Endothelial cell (in vitro differentiated cells): ENCODE results near the gene GPR6. TPM values are rescaled to one million over a fixed set of nuclear protein-coding genes. Genes with fewer than 3 reads are reported as not detected.

ENCODE experiments used
- DNase-seq: peaks from one replicate; pipeline ENCODE4 v3.0.0; 2021; ENCODE audit warnings: low spot score
- H3K27ac Mint-ChIP-seq: one replicate; pipeline ENCODE4 v1.8.0; 2021; ENCODE audit warnings: mixed read lengths, inconsistent platforms; ENCODE audit not compliant: unreplicated experiment
- H3K27me3 Mint-ChIP-seq: one replicate; pipeline ENCODE4 v1.8.0; 2021; ENCODE audit warnings: mild to moderate bottlenecking, moderate library complexity, mixed read lengths, inconsistent platforms; ENCODE audit not compliant: unreplicated experiment
- H3K36me3 Mint-ChIP-seq: one replicate; pipeline ENCODE4 v1.8.0; 2021; ENCODE audit warnings: mild to moderate bottlenecking, low read depth, mixed read lengths, inconsistent platforms; ENCODE audit not compliant: unreplicated experiment
- H3K4me1 Mint-ChIP-seq: one replicate; pipeline ENCODE4 v1.8.0; 2021; ENCODE audit warnings: mild to moderate bottlenecking, mixed read lengths, inconsistent platforms; ENCODE audit not compliant: unreplicated experiment
- H3K4me3 Mint-ChIP-seq: one replicate; pipeline ENCODE4 v1.8.0; 2021; ENCODE audit warnings: mild to moderate bottlenecking, mixed read lengths, inconsistent platforms; ENCODE audit not compliant: unreplicated experiment
- H3K9me3 Mint-ChIP-seq: one replicate; pipeline ENCODE4 v1.8.0; 2021; ENCODE audit warnings: mixed read lengths, inconsistent platforms; ENCODE audit not compliant: unreplicated experiment
- CTCF ChIP-seq: fragments of 200-600 bp; sonication (generic); IDR thresholded peaks from one replicate; pipeline ENCODE4 v1.5.0; 2021; ENCODE audit warnings: antibody characterized with exemption; ENCODE audit not compliant: unreplicated experiment
- total RNA-seq: library from RNA; stranded (reverse); fragmentation: NEBNext Ultra II Directional; extraction: Animal tissue kit (Norgen Biotek cat#: 25700); gene quantifications from one replicate; pipeline ENCODE4 v1.2.1, GENCODE V29; 2021; ENCODE audit not compliant: unreplicated experiment

Gene GPR6
- total RNA-seq, 1 donor from 2014 or later, result not detected

- Mint-ChIP-seq H3K9me3 (no peaks in the 10 kb centered on the region), H3K36me3 (no peaks in the 10 kb centered on the region), H3K4me3 (no peak overlapping the region), H3K27me3 (no peaks in the 10 kb centered on the region), H3K27ac (no peak overlapping the region), H3K4me1 (no peaks in the 10 kb centered on the region)
- no peak for TF ChIP-seq CTCF
- no peak for DNase-seq
These were observed 13.3 kb downstream of the GPR6 start for GRCh38 chr6:109991201-109992101.

GRCh38 chr6:109998159-109998785, 20.2 kb downstream of the GPR6 start:
- no peak for DNase-seq
- Mint-ChIP-seq H3K4me3 (no peak overlapping the region), H3K27me3 (no peaks in the 10 kb centered on the region), H3K27ac (no peak overlapping the region), H3K36me3 (no peaks in the 10 kb centered on the region), H3K9me3 (no peaks in the 10 kb centered on the region), H3K4me1 (peaks cover 6% of the 10 kb centered on the region)
- no peak for TF ChIP-seq CTCF

- no peak for DNase-seq
- H3K27me3 Mint-ChIP-seq, result no peaks in the 10 kb centered on the region
- no peaks in the 10 kb centered on the region for H3K9me3 Mint-ChIP-seq
- no peak overlapping the region for H3K4me3 Mint-ChIP-seq
- no peak for TF ChIP-seq CTCF
- H3K27ac Mint-ChIP-seq, result no peak overlapping the region
- H3K36me3 Mint-ChIP-seq, result no peaks in the 10 kb centered on the region
- H3K4me1 Mint-ChIP-seq, result peaks cover 6% of the 10 kb centered on the region
These were observed 21.6 kb downstream of the GPR6 start for GRCh38 chr6:109999740-110000139.

- no peak for DNase-seq
- no peak for TF ChIP-seq CTCF
- H3K4me1 Mint-ChIP-seq, result peaks cover 6% of the 10 kb centered on the region
- no peak overlapping the region for H3K27ac Mint-ChIP-seq
- no peaks in the 10 kb centered on the region for H3K36me3 Mint-ChIP-seq
- no peaks in the 10 kb centered on the region for H3K27me3 Mint-ChIP-seq
- no peaks in the 10 kb centered on the region for H3K9me3 Mint-ChIP-seq
- no peak overlapping the region for H3K4me3 Mint-ChIP-seq
These were observed 24.6 kb downstream of the GPR6 start for GRCh38 chr6:110002676-110003075.

- no peak for DNase-seq
- no peaks in the 10 kb centered on the region for H3K27me3 Mint-ChIP-seq
- no peaks in the 10 kb centered on the region for H3K36me3 Mint-ChIP-seq
- no peaks in the 10 kb centered on the region for H3K4me1 Mint-ChIP-seq
- no peak overlapping the region for H3K4me3 Mint-ChIP-seq
- H3K27ac Mint-ChIP-seq, result no peak overlapping the region
- H3K9me3 Mint-ChIP-seq, result no peaks in the 10 kb centered on the region
- TF ChIP-seq CTCF, result no peak
These were observed 35.3 kb downstream of the GPR6 start for GRCh38 chr6:110013386-110013785.
